GM12864 (cell line): ENCODE results near the gene AHCYL2.

ENCODE experiments used
- DNase-seq: peaks from one replicate; pipeline ENCODE4 v3.0.0-alpha.2; 2011; ENCODE audit warnings: low read depth
- H3K4me3 ChIP-seq: 2 replicates; pipeline ENCODE4 v1.5.1; 2011; ENCODE audit warnings: mild to moderate bottlenecking, low read depth, low read length, control low read depth
- CTCF ChIP-seq: IDR thresholded peaks from 2 replicates; pipeline ENCODE4 v1.5.1; 2011; ENCODE audit warnings: low read depth, mild to moderate bottlenecking, moderate library complexity, low read length, control low read depth, inconsistent platforms; ENCODE audit errors: missing control alignments

AHCYL2 gene

GRCh38 chr7:129452589-129453231 lies 227.9 kb downstream of the AHCYL2 start:
- TF ChIP-seq CTCF: no peak
- H3K4me3 ChIP-seq: no peak overlapping the region
- no peak for DNase-seq

DNA sequence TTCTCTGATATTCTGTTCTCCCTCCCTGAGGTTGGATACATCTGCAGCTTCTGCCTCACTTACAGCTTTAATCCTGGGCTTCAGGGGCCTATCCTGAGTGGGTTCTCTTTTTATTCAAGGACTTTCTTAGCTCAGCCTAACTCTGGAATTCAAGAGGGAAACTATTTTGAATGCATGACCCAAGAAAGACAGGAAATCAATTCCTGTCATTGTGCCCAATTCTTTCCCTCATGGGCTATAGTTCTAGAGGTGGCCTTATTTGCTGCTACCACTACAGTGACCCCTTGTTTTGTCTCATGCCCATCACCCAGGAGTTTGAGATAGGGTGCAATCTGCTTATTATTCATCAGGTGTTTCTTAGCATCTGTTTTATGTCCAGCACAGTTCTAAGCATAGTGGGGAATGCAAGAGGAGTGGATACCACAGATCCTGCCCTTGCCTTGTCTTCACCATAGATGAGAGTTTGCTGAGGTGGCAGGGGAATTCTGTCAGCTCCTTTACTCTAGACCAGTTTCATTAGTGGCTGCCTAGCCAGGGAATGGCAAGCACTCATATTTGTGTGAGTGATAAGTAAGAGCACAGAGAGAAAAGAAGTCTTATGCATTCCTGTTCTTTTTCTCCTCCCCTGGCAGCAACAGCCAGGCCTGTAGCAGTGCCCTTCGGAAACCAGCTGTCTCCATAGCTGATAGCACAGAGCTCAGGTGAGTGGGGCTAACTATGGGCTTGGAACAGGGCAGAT lies 228.8 kb downstream of the AHCYL2 start:
- no peak overlapping the region for H3K4me3 ChIP-seq
- TF ChIP-seq CTCF: no peak
- no peak for DNase-seq

GRCh38 chr7:129454249-129454551 lies 229.4 kb downstream of the AHCYL2 start:
- H3K4me3 ChIP-seq: no peak overlapping the region
- DNase-seq: no peak
- no peak for TF ChIP-seq CTCF

GRCh38 chr7:129456421-129456820 lies 231.6 kb downstream of the AHCYL2 start:
- no peak overlapping the region for H3K4me3 ChIP-seq
- no peak for TF ChIP-seq CTCF
- no peak for DNase-seq

DNA sequence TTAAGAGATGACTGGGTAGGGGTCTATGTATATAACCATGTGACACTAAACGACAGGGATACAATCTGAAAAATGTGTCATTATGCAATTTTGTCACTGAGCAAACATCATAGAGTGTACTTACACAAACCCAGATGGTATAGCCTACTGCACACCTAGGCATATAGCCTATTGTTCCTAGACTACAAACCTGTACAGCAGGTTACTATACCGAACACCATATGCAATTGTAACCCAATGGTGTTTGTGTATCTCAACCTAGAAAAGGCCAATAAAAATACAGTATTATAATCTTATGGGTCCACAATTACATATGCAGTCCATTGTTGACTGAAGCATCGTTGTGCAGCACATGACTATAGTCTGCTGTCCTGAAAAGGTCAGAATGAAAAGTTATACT lies 232.3 kb downstream of the AHCYL2 start:
- no peak for DNase-seq
- no peak for TF ChIP-seq CTCF

DNA sequence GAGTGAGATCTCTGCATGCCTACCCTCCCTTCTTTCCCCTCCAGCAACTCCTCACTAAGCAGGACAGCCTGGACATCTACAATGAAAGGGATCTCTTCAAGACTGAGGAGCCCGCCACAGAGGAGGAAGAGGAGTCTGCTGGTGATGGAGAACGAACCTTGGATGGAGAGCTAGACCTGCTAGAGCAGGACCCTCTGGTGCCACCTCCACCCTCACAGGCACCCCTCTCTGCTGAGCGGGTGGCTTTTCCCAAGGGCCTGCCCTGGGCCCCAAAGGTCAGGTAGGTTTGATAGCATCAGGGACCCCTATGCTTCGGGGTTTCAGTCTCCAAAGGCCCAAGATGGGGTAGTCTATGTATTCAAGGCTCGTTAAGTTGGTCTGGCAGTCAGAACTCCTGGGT lies 233.3 kb downstream of the AHCYL2 start:
- TF ChIP-seq CTCF: no peak
- no peak overlapping the region for H3K4me3 ChIP-seq
- no peak for DNase-seq

More for the DNA sequence above, 232.3 kb downstream of the AHCYL2 start:
- no peak overlapping the region for H3K4me3 ChIP-seq

DNA sequence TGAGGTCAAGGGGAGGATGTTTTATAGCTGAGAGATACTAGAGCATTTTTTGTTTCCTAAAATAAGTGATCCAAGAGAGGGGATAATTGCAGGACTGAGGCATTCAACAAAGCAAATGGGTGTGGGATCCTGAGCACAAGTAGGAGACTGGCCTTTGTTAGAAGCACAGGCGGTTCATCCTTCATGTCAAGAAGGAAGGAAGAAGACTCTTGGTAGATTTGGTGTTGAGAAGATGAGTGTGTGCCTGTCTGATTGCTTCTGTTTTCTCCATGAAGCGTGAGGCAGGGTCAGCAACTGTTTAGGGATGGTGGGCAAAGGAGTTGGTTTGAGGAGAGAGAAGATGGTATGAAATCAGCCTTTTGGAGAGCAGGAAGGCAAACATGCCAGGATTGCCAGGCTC lies 237.0 kb downstream of the AHCYL2 start:
- no peak overlapping the region for H3K4me3 ChIP-seq
- no peak for TF ChIP-seq CTCF
- DNase-seq: no peak
